LNCAP (cell line): ENCODE results near the gene KIAA0408.

Experiments
- CTCF ChIP-seq: fragments of 450-650 bp; IDR thresholded peaks from 2 replicates; pipeline ENCODE4 v1.5.1; 2017; ENCODE audit warnings: mild to moderate bottlenecking

The KIAA0408 gene

GRCh38 chr6:127452803-127453202 lies 6.4 kb downstream of the KIAA0408 start:
- no peak for TF ChIP-seq CTCF

GRCh38 chr6:127451388-127451787 lies 7.8 kb downstream of the KIAA0408 start:
- no peak for TF ChIP-seq CTCF

- no peak for TF ChIP-seq CTCF
Observed at GRCh38 chr6:127447780-127448179, 11.4 kb downstream of the KIAA0408 start.

GRCh38 chr6:127446356-127446755 lies 12.8 kb downstream of the KIAA0408 start:
- no peak for TF ChIP-seq CTCF

- no peak for TF ChIP-seq CTCF
Observed at GRCh38 chr6:127441881-127442280, 17.3 kb downstream of the KIAA0408 start.

GRCh38 chr6:127439718-127440117 lies 19.5 kb downstream of the KIAA0408 start:
- TF ChIP-seq CTCF, result no peak

GRCh38 chr6:127436578-127437110 lies 22.5 kb downstream of the KIAA0408 start:
- TF ChIP-seq CTCF, result no peak

GRCh38 chr6:127435626-127436220 lies 23.5 kb downstream of the KIAA0408 start:
- TF ChIP-seq CTCF, result no peak
